Suprapubic skin (tissue), 4 donors: ENCODE results near the gene SORCS2. TPM values are rescaled to one million over a fixed set of nuclear protein-coding genes. Genes with fewer than 3 reads are reported as not detected.

ENCODE experiments used
- DNase-seq, 2 donors: peaks; one replicate each; pipeline ENCODE4 v3.0.0-alpha.2; 2019; ENCODE audit warnings: low spot score in 2 of 2
- H3K27ac ChIP-seq: fragments of 200-600 bp; sonication (generic); one replicate; pipeline ENCODE4 v1.5.1; 2019
- H3K27me3 ChIP-seq: fragments of 200-600 bp; sonication (generic); one replicate; pipeline ENCODE4 v1.5.1; 2019
- H3K36me3 ChIP-seq: fragments of 200-600 bp; sonication (generic); one replicate; pipeline ENCODE4 v1.5.1; 2019
- H3K4me1 ChIP-seq: fragments of 200-600 bp; sonication (generic); one replicate; pipeline ENCODE4 v1.5.1; 2019
- H3K4me3 ChIP-seq: fragments of 200-600 bp; sonication (generic); one replicate; pipeline ENCODE4 v1.5.1; 2019; ENCODE audit warnings: mild to moderate bottlenecking
- H3K9me3 ChIP-seq: fragments of 200-600 bp; sonication (generic); one replicate; pipeline ENCODE4 v1.5.1; 2019
- EP300 ChIP-seq: sonication (generic); formaldehyde crosslinking; IDR thresholded peaks from one replicate; pipeline ENCODE4 v1.6.1; 2017; ENCODE audit warnings: antibody characterized with exemption
- POLR2A ChIP-seq, 2 donors: fragments of 450-650 bp; IDR thresholded peaks; one replicate each; pipeline ENCODE4 v1.6.1; 2017; ENCODE audit warnings: antibody characterized with exemption in 2 of 2, mild to moderate bottlenecking in 2 of 2, moderate library complexity in 2 of 2
- POLR2AphosphoS5 ChIP-seq, 3 donors: sonication (generic); formaldehyde crosslinking; IDR thresholded peaks; one replicate each; pipeline ENCODE4 v1.6.1; 2017; ENCODE audit warnings: antibody characterized with exemption in 3 of 3
- WGBS: methylation state at CpG from one replicate; pipeline ENCODE4 v1.1.5; 2018; 5-methylcytosine and 5-hydroxymethylcytosine counted together
- total RNA-seq, 4 donors: library from RNA; depleted of rRNA; stranded (reverse); fragments of >200 nt; gene quantifications; one replicate each; pipeline ENCODE4 v1.1.0, GENCODE V29; 2016
- TF ChIP-seq, protein P1 (sequence below), 2 donors: fragments of 200-600 bp in 1 of 2; fragments of 450-650 bp in 1 of 2; sonication (generic) in 1 of 2; IDR thresholded peaks; one replicate each; pipeline ENCODE4 v1.5.1; 2016 to 2019; ENCODE audit warnings: antibody characterized with exemption in 2 of 2, mild to moderate bottlenecking in 1 of 2, moderate library complexity in 1 of 2

The SORCS2 gene
- total RNA-seq, 4 donors from 2014 or later: 0.94 to 4.6 (median 1.3) TPM

DNA sequence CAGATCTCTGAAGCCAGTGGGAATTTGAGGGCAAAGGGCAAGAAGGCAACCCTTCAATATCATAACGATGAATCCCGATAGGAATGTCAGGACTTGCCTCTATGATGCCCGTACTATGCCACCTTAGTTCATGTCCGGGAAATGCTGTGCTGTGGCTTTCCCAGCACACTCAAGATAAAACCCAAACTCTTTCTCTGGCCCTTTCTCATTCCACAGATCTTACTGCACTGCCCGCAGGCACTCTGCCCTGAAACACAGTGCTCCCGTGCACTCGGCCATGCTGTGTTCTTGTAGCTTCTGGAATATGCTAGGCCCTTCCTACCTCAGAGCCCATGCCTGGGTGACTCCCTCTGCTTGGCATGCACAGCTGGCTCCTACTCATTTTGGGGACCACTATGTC, 26.3 kb downstream of the SORCS2 start:
- no peaks in the 10 kb centered on the region for H3K27me3 ChIP-seq
- TF ChIP-seq, protein P1, sequence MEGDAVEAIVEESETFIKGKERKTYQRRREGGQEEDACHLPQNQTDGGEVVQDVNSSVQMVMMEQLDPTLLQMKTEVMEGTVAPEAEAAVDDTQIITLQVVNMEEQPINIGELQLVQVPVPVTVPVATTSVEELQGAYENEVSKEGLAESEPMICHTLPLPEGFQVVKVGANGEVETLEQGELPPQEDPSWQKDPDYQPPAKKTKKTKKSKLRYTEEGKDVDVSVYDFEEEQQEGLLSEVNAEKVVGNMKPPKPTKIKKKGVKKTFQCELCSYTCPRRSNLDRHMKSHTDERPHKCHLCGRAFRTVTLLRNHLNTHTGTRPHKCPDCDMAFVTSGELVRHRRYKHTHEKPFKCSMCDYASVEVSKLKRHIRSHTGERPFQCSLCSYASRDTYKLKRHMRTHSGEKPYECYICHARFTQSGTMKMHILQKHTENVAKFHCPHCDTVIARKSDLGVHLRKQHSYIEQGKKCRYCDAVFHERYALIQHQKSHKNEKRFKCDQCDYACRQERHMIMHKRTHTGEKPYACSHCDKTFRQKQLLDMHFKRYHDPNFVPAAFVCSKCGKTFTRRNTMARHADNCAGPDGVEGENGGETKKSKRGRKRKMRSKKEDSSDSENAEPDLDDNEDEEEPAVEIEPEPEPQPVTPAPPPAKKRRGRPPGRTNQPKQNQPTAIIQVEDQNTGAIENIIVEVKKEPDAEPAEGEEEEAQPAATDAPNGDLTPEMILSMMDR (IDR thresholded peaks at IDR 0.05): no peak
- TF ChIP-seq EP300: no peak
- no peak for TF ChIP-seq POLR2A (IDR thresholded peaks at IDR 0.05)
- DNase-seq: no peak
- H3K27ac ChIP-seq: no peak overlapping the region
- 90% methylated on average over 7 of the region's 7 CpGs for WGBS
- no peaks in the 10 kb centered on the region for H3K36me3 ChIP-seq
- H3K4me1 ChIP-seq: no peaks in the 10 kb centered on the region
- H3K9me3 ChIP-seq: no peaks in the 10 kb centered on the region
- no peak overlapping the region for H3K4me3 ChIP-seq

DNA sequence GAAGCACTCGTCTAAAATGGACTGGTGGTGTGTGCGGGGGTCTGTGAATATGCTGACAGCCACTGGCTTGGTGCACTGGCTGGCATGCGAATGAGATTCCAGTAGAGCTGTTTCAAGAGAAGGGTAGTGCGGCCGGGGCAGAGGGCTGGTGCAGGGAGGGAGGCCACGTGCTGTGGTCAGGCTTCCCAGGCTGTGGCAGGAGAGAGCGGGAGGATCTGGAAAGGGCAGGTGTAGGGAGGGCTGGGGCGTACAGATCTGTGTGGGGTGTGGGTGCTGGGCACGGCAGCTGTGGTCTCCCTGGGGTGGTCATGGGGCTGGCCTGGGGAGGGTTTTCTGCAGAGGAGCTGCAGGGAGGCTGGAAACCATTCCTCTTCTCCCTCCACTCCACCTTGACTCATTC, 30.2 kb downstream of the SORCS2 start:
- no peaks in the 10 kb centered on the region for H3K36me3 ChIP-seq
- WGBS: 89% methylated on average over 9 of the region's 9 CpGs
- TF ChIP-seq POLR2AphosphoS5 (IDR thresholded peaks at IDR 0.05) (no peak), EP300 (no peak), POLR2A (IDR thresholded peaks at IDR 0.05) (no peak)
- TF ChIP-seq, protein P1 (IDR thresholded peaks at IDR 0.05): no peak
- H3K4me3 ChIP-seq: no peak overlapping the region
- no peak for DNase-seq
- no peaks in the 10 kb centered on the region for H3K9me3 ChIP-seq
- no peaks in the 10 kb centered on the region for H3K27me3 ChIP-seq
- no peak overlapping the region for H3K27ac ChIP-seq
- no peaks in the 10 kb centered on the region for H3K4me1 ChIP-seq

DNA sequence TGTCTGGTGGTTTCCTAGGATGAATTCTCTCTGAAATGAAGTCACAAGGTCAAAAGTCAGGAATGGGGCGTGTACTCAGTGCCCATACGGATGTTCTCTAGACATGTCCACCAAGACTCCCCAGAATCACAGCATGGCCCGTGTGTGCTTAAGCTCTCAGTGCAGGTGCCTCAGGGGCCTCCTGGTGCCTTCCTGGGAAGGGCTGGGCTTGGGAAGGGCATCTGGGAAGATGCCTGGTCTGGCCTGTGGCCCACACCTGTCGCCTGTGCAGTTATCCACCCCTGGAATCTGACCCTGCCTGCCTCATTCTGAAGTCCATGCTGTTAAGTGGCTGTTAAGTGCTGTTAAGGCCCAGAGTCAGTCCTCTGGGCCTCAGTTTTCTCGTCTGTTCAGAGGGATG, 31.2 kb downstream of the SORCS2 start:
- Histone ChIP-seq H3K27ac (no peak overlapping the region), H3K4me3 (no peak overlapping the region), H3K4me1 (no peaks in the 10 kb centered on the region), H3K36me3 (no peaks in the 10 kb centered on the region), H3K27me3 (no peaks in the 10 kb centered on the region), H3K9me3 (no peaks in the 10 kb centered on the region)
- no peak for DNase-seq
- 52% methylated on average over 4 of the region's 5 CpGs for WGBS
- TF ChIP-seq POLR2AphosphoS5 (IDR thresholded peaks at IDR 0.05) (no peak), POLR2A (IDR thresholded peaks at IDR 0.05) (no peak), EP300 (no peak)
- TF ChIP-seq, protein P1 (IDR thresholded peaks at IDR 0.05): no peak

DNA sequence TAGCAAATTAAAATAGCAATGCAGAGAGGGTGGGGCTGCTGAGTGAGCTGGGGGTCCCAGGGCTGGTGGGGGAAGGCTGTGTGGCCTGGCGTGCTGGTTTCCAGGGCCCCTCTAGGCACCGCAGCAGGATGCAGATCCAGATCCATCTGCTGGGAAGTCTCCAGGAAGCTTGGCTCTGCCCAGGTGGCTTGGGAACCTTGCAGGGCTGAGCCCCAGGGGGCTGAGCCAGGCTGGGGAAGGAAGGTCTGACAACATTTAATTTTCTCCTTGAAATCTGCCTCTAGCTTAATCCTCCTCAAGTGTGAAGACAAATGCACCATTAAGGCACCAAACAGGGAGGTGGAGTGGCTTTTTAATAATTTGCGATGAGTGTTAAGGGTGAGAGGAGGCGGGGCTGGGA, 31.7 kb downstream of the SORCS2 start:
- no peak overlapping the region for H3K27ac ChIP-seq
- no peaks in the 10 kb centered on the region for H3K36me3 ChIP-seq
- H3K4me3 ChIP-seq: no peak overlapping the region
- TF ChIP-seq, protein P1 (IDR thresholded peaks at IDR 0.05): no peak
- TF ChIP-seq EP300 (no peak), POLR2A (IDR thresholded peaks at IDR 0.05) (no peak), POLR2AphosphoS5 (IDR thresholded peaks at IDR 0.05) (no peak)
- no peaks in the 10 kb centered on the region for H3K4me1 ChIP-seq
- H3K9me3 ChIP-seq: no peaks in the 10 kb centered on the region
- WGBS: 87% methylated on average over 4 of the region's 4 CpGs
- peaks cover 2% of the 10 kb centered on the region for H3K27me3 ChIP-seq
- no peak for DNase-seq

DNA sequence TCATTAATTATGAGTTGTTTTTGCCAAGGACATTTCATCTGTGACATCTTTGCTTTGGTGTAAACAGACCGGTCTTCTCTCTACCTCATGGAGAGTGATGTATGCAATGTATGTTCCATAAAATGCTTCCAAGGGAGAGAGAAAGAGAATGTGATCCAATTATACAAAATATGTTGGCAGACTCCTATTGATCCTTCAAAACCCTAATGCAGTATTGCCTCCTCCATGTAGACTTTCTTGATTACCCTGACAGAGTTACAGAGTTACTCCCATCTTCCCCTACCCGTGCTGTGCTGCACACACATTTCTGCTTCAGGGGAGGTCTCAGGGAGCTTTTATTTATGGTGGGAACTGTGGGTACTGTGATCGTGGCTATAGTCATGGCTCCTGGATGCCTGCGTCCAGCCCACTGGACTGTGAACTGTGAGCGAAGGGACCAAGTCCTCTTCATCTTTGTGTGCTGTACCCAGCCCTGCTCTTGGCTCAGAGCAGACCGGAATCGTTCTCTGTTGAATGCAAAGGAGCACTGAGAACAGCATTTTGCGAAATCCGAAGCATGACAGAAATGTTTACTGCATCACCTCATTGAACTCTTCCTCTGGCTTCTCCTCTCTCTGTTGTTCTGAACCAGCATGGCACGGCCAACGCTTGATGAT, 32.7 kb downstream of the SORCS2 start:
- no peak for TF ChIP-seq POLR2A (IDR thresholded peaks at IDR 0.05)
- TF ChIP-seq, protein P1 (IDR thresholded peaks at IDR 0.05): no peak
- TF ChIP-seq EP300: no peak
- TF ChIP-seq POLR2AphosphoS5 (IDR thresholded peaks at IDR 0.05): no peak
- no peak for DNase-seq

More for the DNA sequence above, 32.7 kb downstream of the SORCS2 start:
- H3K27ac ChIP-seq: no peak overlapping the region
- H3K36me3 ChIP-seq: no peaks in the 10 kb centered on the region
- no peaks in the 10 kb centered on the region for H3K4me1 ChIP-seq
- peaks cover 2% of the 10 kb centered on the region for H3K27me3 ChIP-seq
- no peaks in the 10 kb centered on the region for H3K9me3 ChIP-seq
- H3K4me3 ChIP-seq: no peak overlapping the region
- 89% methylated on average over 11 of the region's 11 CpGs for WGBS
